ENCODE data around the gene ORAI2.
"Not testable (repeated sequence)": the region's sequence is repeated elsewhere in the genome, so short reads cannot be mapped to it uniquely, and the experiment has no call there.

ORAI2 gene

GRCh38 chr7:102450242-102450641 is 16.9 kb downstream of the ORAI2 start:
- no peak for TF ChIP-seq CTCF (IDR thresholded peaks at IDR 0.05; ENCODE audit: low read depth, low read length, missing control alignments)
- no peak for DNase-seq (ENCODE audit: low read depth)
- H3K4me3 ChIP-seq (ENCODE audit: low read depth, low read length), result no peak overlapping the region
- in situ Hi-C loops (cut with HindIII; ENCODE audit: low sequenced_read_pairs), result no loop called here

GRCh38 chr7:102451371-102452054 is 18.1 kb downstream of the ORAI2 start:
- DNase-seq (ENCODE audit: low read depth), result no peak
- in situ Hi-C loops (cut with HindIII; ENCODE audit: low sequenced_read_pairs), result no loop called here
- no peak overlapping the region for H3K4me3 ChIP-seq (ENCODE audit: low read depth, low read length)
- TF ChIP-seq CTCF (IDR thresholded peaks at IDR 0.05; ENCODE audit: low read depth, low read length, missing control alignments), result no peak

GRCh38 chr7:102452451-102452850 is 19.1 kb downstream of the ORAI2 start:
- DNase-seq (ENCODE audit: low read depth), result no peak
- H3K4me3 ChIP-seq (ENCODE audit: low read depth, low read length), result no peak overlapping the region
- in situ Hi-C loops (cut with HindIII; ENCODE audit: low sequenced_read_pairs), result no loop called here
- no peak for TF ChIP-seq CTCF (IDR thresholded peaks at IDR 0.05; ENCODE audit: low read depth, low read length, missing control alignments)

- H3K4me3 ChIP-seq (ENCODE audit: low read depth, low read length), result no peak overlapping the region
- in situ Hi-C loops (cut with HindIII; ENCODE audit: low sequenced_read_pairs), result no loop called here
- no peak for TF ChIP-seq CTCF (IDR thresholded peaks at IDR 0.05; ENCODE audit: low read depth, low read length, missing control alignments)
- no peak for DNase-seq (ENCODE audit: low read depth)
Observed at GRCh38 chr7:102453319-102453718, 19.9 kb downstream of the ORAI2 start.

GRCh38 chr7:102454468-102454867 is 21.1 kb downstream of the ORAI2 start:
- in situ Hi-C loops (cut with HindIII; ENCODE audit: low sequenced_read_pairs), result no loop called here
- no peak overlapping the region for H3K4me3 ChIP-seq (ENCODE audit: low read depth, low read length)
- DNase-seq (ENCODE audit: low read depth), result no peak
- TF ChIP-seq CTCF (IDR thresholded peaks at IDR 0.05; ENCODE audit: low read depth, low read length, missing control alignments), result no peak

- H3K4me3 ChIP-seq (ENCODE audit: low read depth, low read length); DNase-seq (ENCODE audit: low read depth); in situ Hi-C loops (cut with HindIII; ENCODE audit: low sequenced_read_pairs): not testable (repeated sequence)
Observed at GRCh38 chr7:102454932-102455331, 21.6 kb downstream of the ORAI2 start.

- TF ChIP-seq CTCF (IDR thresholded peaks at IDR 0.05; ENCODE audit: low read depth, low read length, missing control alignments), result no peak
- no peak for DNase-seq (ENCODE audit: low read depth)
- in situ Hi-C loops (cut with HindIII; ENCODE audit: low sequenced_read_pairs), result no loop called here
- H3K4me3 ChIP-seq (ENCODE audit: low read depth, low read length), result no peak overlapping the region
Observed at GRCh38 chr7:102455596-102455995, 22.2 kb downstream of the ORAI2 start.
